Measurements from ENCODE around the gene COL19A1. TPM values are rescaled to one million over a fixed set of nuclear protein-coding genes. Genes with fewer than 3 reads are reported as not detected.

The COL19A1 gene
- total RNA-seq, 1 experiment from 2014 or later, result not detected

GRCh38 chr6:70129341-70129740 lies 263.0 kb downstream of the COL19A1 start:
- Histone ChIP-seq H3K27me3 (ENCODE audit: insufficient read depth, low read depth) (no peaks in the 10 kb centered on the region), H3K36me3 (ENCODE audit: low read depth) (no peaks in the 10 kb centered on the region), H3K9me3 (ENCODE audit: insufficient read depth, low read depth) (no peaks in the 10 kb centered on the region), H4K20me1 (ENCODE audit: insufficient read depth) (no peaks in the 10 kb centered on the region), H3K27ac (no peak overlapping the region), H3K9me2 (ENCODE audit: insufficient read depth) (no peaks in the 10 kb centered on the region), H3K4me1 (replicated peaks; ENCODE audit: insufficient read depth) (no peaks in the 10 kb centered on the region), H3F3A (ENCODE audit: insufficient read depth, low read depth) (no peaks in the 10 kb centered on the region), H2AFZ (no peak overlapping the region), H3K79me2 (ENCODE audit: low read depth) (no peaks in the 10 kb centered on the region), H3K4me3 (no peak overlapping the region), H3K4me2 (no peak overlapping the region)
- intact Hi-C loops (cut with micrococcal nuclease; ENCODE audit: unreplicated experiment), result no loop called here
- ChIA-PET POLR2A (ENCODE audit: unreplicated experiment) (no interaction called here), CTCF (no interaction called here)
- TF ChIP-seq EZH2 (IDR thresholded peaks at IDR 0.05; ENCODE audit: low read depth), result no peak
- no peak for TF ChIP-seq CTCF (conservative IDR thresholded peaks at IDR 0.05)
- no TSS peak for BruUV-seq (replicated peaks)
- no peak for DNase-seq

- H3K4me1 ChIP-seq (replicated peaks; ENCODE audit: insufficient read depth), result no peaks in the 10 kb centered on the region
- intact Hi-C loops (cut with micrococcal nuclease; ENCODE audit: unreplicated experiment), result no loop called here
- no peaks in the 10 kb centered on the region for H4K20me1 ChIP-seq (ENCODE audit: insufficient read depth)
- H3K4me2 ChIP-seq, result no peak overlapping the region
- no peaks in the 10 kb centered on the region for H3F3A ChIP-seq (ENCODE audit: insufficient read depth, low read depth)
- CTCF ChIA-PET, result no interaction called here
- H3K4me3 ChIP-seq, result no peak overlapping the region
- no peaks in the 10 kb centered on the region for H3K36me3 ChIP-seq (ENCODE audit: low read depth)
- no peak for TF ChIP-seq EZH2 (IDR thresholded peaks at IDR 0.05; ENCODE audit: low read depth)
- no peak for TF ChIP-seq CTCF (conservative IDR thresholded peaks at IDR 0.05)
- H3K9me3 ChIP-seq (ENCODE audit: insufficient read depth, low read depth), result no peaks in the 10 kb centered on the region
- H3K27me3 ChIP-seq (ENCODE audit: insufficient read depth, low read depth), result no peaks in the 10 kb centered on the region
- H2AFZ ChIP-seq, result no peak overlapping the region
- no peaks in the 10 kb centered on the region for H3K9me2 ChIP-seq (ENCODE audit: insufficient read depth)
- no TSS peak for BruUV-seq (replicated peaks)
- no peak overlapping the region for H3K27ac ChIP-seq
- DNase-seq, result no peak
- H3K79me2 ChIP-seq (ENCODE audit: low read depth), result no peaks in the 10 kb centered on the region
- POLR2A ChIA-PET (ENCODE audit: unreplicated experiment), result no interaction called here
Observed at GRCh38 chr6:70130865-70131264, 264.5 kb downstream of the COL19A1 start.

GRCh38 chr6:70131528-70131927 lies 265.2 kb downstream of the COL19A1 start:
- Histone ChIP-seq H3K4me2 (no peak overlapping the region), H2AFZ (no peak overlapping the region), H3K9me2 (ENCODE audit: insufficient read depth) (no peaks in the 10 kb centered on the region), H3F3A (ENCODE audit: insufficient read depth, low read depth) (no peaks in the 10 kb centered on the region), H3K9me3 (ENCODE audit: insufficient read depth, low read depth) (no peaks in the 10 kb centered on the region), H3K79me2 (ENCODE audit: low read depth) (no peaks in the 10 kb centered on the region), H4K20me1 (ENCODE audit: insufficient read depth) (no peaks in the 10 kb centered on the region), H3K27ac (no peak overlapping the region), H3K4me3 (no peak overlapping the region), H3K36me3 (ENCODE audit: low read depth) (no peaks in the 10 kb centered on the region), H3K4me1 (replicated peaks; ENCODE audit: insufficient read depth) (no peaks in the 10 kb centered on the region), H3K27me3 (ENCODE audit: insufficient read depth, low read depth) (no peaks in the 10 kb centered on the region)
- ChIA-PET POLR2A (ENCODE audit: unreplicated experiment) (no interaction called here), CTCF (no interaction called here)
- no peak for DNase-seq
- no TSS peak for BruUV-seq (replicated peaks)
- intact Hi-C loops (cut with micrococcal nuclease; ENCODE audit: unreplicated experiment), result no loop called here
- no peak for TF ChIP-seq EZH2 (IDR thresholded peaks at IDR 0.05; ENCODE audit: low read depth)
- TF ChIP-seq CTCF (conservative IDR thresholded peaks at IDR 0.05), result no peak

All from PC-9 (cell line).